ENCODE data around the gene CHST14. TPM values are rescaled to one million over a fixed set of nuclear protein-coding genes. Genes with fewer than 3 reads are reported as not detected.

Gene CHST14
- total RNA-seq, 1 donor from 2014 or later = 45.7 TPM

DNA sequence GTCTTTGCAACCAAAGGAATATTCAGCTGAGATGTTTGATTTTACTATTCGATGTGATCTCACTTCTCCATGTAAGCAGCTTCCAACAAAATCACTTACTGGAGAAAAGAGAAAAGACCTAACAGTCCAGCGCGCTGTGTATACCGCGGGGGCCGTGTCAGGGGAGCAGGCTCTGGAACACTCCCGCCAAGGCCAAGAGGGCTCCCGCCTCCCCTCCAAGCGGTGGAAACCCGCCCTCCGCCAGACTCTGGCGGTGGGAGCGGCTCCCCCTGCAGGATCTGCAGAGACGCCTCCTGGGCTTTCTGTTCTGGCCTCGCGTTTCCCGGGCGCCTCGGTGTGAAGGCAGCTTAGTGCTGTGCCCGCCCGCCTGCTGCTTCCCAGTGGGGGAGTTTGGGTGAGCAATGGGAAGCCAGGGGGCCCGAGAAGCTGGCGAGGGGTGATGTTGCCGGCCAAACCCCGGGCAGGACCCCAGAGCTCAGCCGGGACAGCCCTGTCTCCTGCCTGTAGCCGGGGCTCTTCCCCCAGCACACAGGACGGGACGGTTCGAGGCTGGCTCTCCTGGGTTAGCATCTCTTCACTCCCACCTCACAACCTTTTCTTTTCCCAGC is 36.3 kb downstream of the CHST14 start:
- no peak for DNase-seq (ENCODE audit: low spot score)
- Mint-ChIP-seq H3K27me3 (ENCODE audit: low read depth) (no peaks in the 10 kb centered on the region), H3K36me3 (ENCODE audit: low read depth) (no peaks in the 10 kb centered on the region), H3K9me3 (ENCODE audit: low read depth) (no peaks in the 10 kb centered on the region), H3K4me1 (ENCODE audit: low read depth) (peaks cover 14% of the 10 kb centered on the region), H3K27ac (ENCODE audit: unreplicated experiment) (no peak overlapping the region), H3K4me3 (ENCODE audit: unreplicated experiment) (peak overlapping the region; percentile 45)
- peak; percentile 84 for TF ChIP-seq CTCF (IDR thresholded peaks at IDR 0.05)

DNA sequence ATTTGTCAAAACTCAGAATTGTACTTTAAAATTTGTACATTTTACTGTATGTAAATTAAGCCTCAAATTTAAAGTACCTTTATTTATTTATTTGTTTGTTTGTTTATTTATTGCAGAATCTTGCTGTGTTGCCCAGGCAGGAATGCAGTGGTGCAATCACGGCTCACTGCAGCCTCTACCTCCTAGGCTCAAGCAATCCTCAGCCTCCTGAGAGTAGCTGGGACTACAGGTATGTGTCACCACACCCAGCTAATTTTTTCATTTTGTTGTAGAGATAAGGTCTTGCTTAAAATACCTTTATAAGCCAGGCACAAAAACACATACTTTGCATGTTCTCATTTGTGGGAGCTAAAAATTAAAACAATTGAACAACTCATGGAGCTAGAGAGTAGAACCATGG is 37.4 kb downstream of the CHST14 start:
- Mint-ChIP-seq H3K27ac (ENCODE audit: unreplicated experiment) (no peak overlapping the region), H3K4me3 (ENCODE audit: unreplicated experiment) (no peak overlapping the region), H3K36me3 (ENCODE audit: low read depth) (no peaks in the 10 kb centered on the region), H3K27me3 (ENCODE audit: low read depth) (no peaks in the 10 kb centered on the region), H3K9me3 (ENCODE audit: low read depth) (no peaks in the 10 kb centered on the region), H3K4me1 (ENCODE audit: low read depth) (peaks cover 19% of the 10 kb centered on the region)
- no peak for DNase-seq (ENCODE audit: low spot score)
- TF ChIP-seq CTCF (IDR thresholded peaks at IDR 0.05) = no peak

GRCh38 chr15:40510201-40510600 is 39.4 kb downstream of the CHST14 start:
- no peak for DNase-seq (ENCODE audit: low spot score)
- no peak overlapping the region for H3K4me3 Mint-ChIP-seq (ENCODE audit: unreplicated experiment)
- H3K4me1 Mint-ChIP-seq (ENCODE audit: low read depth) = peaks cover 19% of the 10 kb centered on the region
- no peak for TF ChIP-seq CTCF (IDR thresholded peaks at IDR 0.05)
- H3K9me3 Mint-ChIP-seq (ENCODE audit: low read depth) = no peaks in the 10 kb centered on the region
- no peak overlapping the region for H3K27ac Mint-ChIP-seq (ENCODE audit: unreplicated experiment)
- H3K27me3 Mint-ChIP-seq (ENCODE audit: low read depth) = no peaks in the 10 kb centered on the region
- H3K36me3 Mint-ChIP-seq (ENCODE audit: low read depth) = no peaks in the 10 kb centered on the region

DNA sequence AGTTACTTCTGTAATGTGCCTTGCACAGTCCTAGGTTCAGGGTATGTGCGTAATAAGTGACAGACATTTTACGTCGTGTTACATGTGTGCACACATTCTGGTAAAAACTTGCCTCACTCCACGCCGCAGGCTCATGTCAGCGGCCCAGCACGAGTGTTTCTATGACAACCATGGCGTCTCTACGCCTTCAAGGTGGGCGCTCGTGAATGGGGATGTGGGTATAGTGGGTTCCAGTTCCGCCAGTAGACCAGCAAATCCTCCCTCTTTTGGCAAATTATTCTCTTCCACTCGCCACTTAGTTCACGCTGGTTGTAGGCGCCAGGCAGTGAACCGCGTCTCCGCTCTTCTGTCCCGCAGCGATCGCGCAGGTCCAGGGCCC is 40.3 kb downstream of the CHST14 start:
- Mint-ChIP-seq H3K27me3 (ENCODE audit: low read depth) (no peaks in the 10 kb centered on the region), H3K4me1 (ENCODE audit: low read depth) (peaks cover 19% of the 10 kb centered on the region), H3K36me3 (ENCODE audit: low read depth) (no peaks in the 10 kb centered on the region), H3K27ac (ENCODE audit: unreplicated experiment) (no peak overlapping the region), H3K9me3 (ENCODE audit: low read depth) (no peaks in the 10 kb centered on the region), H3K4me3 (ENCODE audit: unreplicated experiment) (peak overlapping the region; percentile 73)
- no peak for TF ChIP-seq CTCF (IDR thresholded peaks at IDR 0.05)
- DNase-seq (ENCODE audit: low spot score) = no peak

- Mint-ChIP-seq H3K4me3 (ENCODE audit: unreplicated experiment) (peak overlapping the region; percentile 73), H3K9me3 (ENCODE audit: low read depth) (no peaks in the 10 kb centered on the region), H3K36me3 (ENCODE audit: low read depth) (no peaks in the 10 kb centered on the region), H3K27me3 (ENCODE audit: low read depth) (no peaks in the 10 kb centered on the region), H3K4me1 (ENCODE audit: low read depth) (peaks cover 19% of the 10 kb centered on the region), H3K27ac (ENCODE audit: unreplicated experiment) (no peak overlapping the region)
- no peak for DNase-seq (ENCODE audit: low spot score)
- TF ChIP-seq CTCF (IDR thresholded peaks at IDR 0.05) = no peak
Measured at GRCh38 chr15:40511472-40512133, 40.8 kb downstream of the CHST14 start.

Data from chondrocyte (in vitro differentiated cells).